Activated T-cell treated with anti-CD3 and anti-CD28 coated beads, Interleukin-2, amount 50 U/mL, for 1 hour (primary cell): ENCODE measurements around the gene CD47.

Source experiments
- DNase-seq: peaks from one replicate; pipeline ENCODE4 v3.0.0-alpha.2; 2020

CD47 gene

GRCh38 chr3:108090701-108091497 lies at the start of gene CD47:
TSS of gene CD47 (minus strand) at chr3:108091031. CDS start at chr3:108090908, 123 bp downstream.
- peak; percentile 98 for DNase-seq

- DNase-seq, result no peak
These were observed 46.6 kb upstream of the CD47 start for GRCh38 chr3:108137460-108137814.

DNA sequence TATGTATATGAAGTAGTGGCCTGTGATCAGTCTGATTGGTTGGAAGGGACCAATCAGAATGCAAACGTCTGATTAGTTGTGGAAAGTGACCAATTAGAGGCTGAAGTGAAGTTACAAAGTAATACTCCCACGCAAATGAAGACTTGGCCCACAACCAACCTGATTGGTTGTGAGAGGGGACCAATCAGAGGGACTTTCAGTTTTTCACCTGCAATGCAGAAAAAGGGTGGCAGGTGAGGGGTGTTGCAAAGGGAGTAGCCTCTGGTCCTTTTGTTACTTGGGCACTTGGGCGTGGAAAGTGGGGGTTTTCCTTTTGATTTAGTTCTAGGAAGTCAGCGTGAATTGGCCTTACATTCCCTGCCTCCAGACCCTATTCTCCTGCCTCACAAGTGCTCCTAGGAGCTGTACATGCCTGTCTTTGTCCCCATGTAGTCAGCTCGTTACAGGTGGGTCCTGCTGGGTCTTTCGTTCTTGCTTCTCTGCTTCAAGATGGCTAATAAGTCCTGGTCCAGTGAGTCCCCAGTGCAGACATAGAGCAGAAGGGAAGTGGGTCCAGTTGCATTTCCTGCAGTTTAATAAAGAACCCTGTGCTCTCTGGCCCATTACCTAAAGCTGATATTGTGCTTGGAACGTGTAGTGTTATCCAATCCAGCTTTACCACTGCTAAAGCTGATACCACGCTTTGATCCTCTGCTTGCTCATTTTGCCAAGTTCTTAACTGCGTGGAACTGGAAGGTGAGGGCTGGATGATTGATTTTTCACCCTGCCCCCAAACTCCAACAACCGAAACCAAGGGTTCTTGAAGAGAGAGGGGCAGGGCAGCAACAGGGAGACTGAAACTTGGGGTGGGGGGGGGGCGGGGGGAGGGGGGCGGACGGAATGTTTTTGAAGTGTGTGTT lies 46.0 kb upstream of the CD47 start:
- no peak for DNase-seq

- DNase-seq, result no peak
These were observed 43.7 kb upstream of the CD47 start for GRCh38 chr3:108134555-108134880.

DNA sequence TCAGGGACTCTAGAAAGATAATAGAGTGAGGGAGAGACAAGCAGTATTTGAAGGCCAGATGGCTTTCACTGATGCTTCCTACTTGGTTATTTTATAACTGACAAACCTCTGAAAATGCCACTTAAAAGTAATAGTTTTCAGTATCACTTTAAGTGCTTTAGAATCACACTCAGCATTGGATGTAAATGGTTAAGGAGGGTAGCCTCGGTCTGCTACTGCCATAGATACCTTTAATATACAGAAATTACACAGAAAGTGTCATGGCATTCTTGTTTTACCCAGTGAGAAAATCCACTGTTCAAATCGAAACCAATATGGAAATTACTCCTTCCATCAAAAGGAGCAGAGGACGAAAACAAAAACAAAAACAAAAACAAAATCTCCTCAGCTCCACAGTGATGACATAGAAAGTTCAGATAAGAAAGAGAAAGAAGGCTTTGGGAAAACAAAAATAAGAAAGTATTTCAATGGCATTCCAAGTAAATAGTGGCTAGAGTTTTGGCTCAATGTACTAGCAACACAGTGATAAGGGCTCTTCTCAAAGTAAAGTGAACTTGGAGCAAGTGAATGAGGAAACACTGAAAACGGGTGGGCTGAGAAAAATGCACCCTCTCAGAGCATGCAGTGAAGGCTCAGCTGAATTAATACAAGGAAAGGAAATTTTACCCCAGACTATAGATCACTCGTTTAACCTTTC lies 43.2 kb upstream of the CD47 start:
- DNase-seq, result no peak

- DNase-seq, result no peak
These were observed 42.2 kb upstream of the CD47 start for GRCh38 chr3:108133048-108133369.

DNA sequence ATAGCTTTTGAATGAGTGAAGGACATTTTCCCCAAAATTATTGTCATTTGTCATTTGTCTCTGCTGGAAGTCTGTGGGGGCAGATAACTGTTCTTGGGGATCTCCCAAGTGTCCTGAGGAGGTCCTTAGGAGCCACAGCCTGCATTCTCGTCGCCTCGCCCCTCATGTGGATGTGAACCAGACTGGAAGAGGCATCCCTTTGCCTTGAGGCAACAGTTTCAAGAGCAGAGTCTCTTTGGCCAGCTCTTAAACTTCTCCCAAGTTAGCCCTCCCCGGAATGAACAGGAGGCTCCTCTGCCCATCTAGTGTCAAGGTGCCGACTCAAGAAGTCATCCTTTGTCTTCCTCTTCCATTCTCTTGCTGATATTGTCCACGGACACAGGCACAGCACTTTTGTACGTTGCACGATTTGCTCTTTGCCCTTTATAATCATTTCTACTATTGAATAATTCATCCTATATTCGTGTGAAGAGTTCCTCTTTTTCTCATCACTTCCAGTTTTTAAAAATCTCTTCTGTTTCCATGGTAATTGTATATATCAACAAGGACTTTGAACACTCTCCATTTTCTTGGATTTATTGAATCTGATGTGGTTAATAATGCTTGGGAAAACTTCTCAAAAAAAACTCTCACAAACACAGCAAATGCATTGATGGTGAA lies 40.8 kb upstream of the CD47 start:
- DNase-seq, result no peak

DNA sequence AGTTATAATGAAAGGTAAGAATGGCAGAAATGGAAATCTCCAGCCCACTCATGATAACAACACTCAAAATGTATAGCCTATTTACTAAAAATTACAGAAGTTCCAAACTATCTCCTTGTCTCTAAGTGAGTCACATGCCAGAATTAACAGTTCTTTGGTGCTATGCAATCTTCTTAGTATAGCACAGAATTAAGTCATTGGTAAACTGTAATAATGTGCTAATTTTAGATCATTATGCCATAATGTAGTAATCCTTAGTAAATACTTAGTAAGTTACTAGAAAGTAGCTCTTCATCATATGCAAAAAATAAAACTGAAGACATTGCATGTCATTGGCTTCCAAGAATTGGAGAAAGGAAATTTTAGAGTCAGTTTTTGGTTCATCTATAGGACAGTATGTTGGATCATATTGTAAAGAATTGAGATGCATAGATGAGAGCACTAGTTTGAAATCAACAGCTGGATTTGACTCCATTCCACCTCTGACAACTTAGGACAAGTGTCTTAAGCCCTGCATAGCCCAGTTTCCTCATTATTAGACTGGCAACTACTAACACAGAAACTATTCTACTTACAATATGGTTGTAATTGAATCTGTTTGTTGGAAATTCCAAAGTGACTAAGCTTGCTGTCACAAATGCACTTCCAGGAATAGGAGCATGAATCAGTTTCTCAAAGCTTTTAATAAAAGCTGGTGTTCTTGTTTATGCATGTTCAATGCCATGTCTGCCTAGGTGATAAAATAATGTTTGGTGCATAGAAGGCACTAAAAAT lies 40.1 kb upstream of the CD47 start:
- no peak for DNase-seq

- no peak for DNase-seq
These were observed 39.4 kb upstream of the CD47 start for GRCh38 chr3:108130236-108130635.

GRCh38 chr3:108127301-108127988 lies 36.6 kb upstream of the CD47 start:
- DNase-seq, result peak; percentile 54

DNA sequence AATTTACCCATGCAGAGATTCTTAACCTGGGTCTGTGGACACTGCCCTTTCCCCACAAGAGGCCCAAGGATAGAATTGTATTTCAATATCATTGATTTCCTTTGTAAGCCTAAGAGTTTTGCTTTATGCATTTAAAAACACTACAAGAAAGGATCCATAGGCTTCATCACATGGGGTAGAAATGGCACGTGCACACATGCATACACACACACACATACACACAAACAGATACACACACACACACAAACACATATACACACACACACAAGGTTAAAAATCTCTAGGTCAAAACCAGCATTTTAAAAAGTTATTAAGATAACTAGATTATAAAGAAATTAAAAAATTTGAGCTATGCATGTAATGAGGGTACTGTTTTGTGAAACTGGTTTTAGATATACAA lies 35.5 kb upstream of the CD47 start:
- no peak for DNase-seq

- peak; percentile 70 for DNase-seq
These were observed 34.8 kb upstream of the CD47 start for GRCh38 chr3:108125550-108126071.

GRCh38 chr3:108125153-108125543 lies 34.3 kb upstream of the CD47 start:
- no peak for DNase-seq

DNA sequence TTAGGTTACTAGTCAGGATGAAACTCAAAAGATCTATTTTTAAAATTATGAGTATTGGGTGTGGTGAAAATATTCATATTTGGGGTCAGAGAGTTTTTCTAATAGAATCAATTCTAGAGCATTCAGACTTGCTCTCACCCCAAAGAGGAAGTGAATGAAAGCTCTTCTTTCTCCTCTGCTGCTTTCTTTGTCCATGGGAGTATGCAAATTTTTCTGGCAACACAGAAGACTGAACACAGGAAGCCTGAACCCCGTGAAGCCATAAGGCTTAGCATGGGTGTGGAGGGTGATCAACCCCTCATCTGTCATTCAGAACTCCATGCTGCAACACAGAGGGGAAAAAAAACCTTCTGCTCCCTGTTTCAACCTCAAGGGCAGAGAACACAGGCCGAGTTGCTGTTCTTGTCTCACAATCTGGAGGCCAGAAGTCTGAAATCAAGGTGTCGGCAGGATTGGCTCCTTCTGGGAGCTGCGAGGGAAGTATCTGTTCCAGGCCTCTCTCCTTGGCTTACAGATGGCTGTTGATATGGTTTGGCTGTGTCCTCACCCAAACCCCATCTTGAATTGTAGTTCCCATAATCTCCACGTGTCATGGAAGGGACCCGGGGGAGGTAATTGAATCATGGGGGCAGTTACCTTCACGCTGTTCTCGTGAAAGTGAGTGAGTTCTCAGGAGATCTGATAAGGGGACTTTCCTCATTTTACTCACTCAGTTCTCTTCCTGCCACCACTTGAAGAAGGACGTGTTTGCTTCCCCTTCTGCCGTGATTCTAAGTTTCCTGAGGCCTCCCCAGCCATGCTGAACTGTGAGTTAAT lies 33.7 kb upstream of the CD47 start:
- DNase-seq, result peak; percentile 65

GRCh38 chr3:108123326-108123725 lies 32.5 kb upstream of the CD47 start:
- DNase-seq, result no peak

DNA sequence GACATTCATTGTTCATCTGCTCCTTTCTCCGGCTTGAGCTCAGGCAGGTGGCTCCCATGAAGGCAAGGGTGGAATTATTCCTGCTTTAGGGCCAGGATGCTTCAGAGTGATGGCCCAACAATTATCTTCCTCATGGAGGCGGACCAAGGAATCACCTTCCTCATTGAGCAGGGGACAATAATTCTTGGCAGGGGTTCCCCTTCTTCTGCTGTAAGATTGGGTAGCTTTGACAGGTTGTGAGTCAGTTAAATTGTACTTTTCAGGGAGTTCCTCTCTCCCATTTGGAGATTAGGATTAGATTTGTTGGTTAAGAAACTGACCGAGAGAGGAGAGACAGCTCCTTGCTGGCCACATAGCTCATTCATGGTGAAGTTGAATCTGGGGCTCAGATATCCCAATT lies 31.4 kb upstream of the CD47 start:
- no peak for DNase-seq

DNA sequence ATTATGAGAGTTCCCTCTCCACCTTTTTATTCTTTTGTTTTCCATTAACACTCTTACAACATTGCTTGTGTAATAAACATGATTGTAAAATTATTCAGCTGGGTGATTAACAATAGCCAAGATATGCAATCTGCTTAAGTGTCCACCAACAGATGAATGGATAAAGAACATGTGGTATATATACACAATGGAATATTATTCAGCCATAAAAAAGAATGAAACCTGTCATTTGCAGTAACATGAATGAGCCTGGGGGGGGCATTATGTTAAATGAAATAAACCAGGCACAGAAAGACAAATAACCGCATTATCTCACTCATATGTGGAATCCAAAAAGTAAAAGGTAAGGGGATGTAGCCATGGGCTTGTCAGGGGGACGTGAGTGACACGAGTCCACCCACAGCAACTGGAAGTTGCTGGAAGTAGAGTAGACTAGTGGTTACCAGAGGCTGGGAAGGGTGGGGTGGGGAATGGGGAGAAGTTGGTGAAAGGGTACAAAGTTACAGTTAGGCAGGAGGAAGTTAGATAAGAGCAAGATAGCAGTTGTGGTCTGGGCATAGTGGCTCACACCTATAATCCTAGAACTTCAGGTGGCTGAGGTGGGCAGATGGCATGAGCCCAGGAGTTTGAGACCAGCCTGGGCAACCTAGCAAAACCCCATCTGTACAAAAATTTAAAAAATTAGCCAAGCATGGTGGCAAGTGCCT lies 28.7 kb upstream of the CD47 start:
- no peak for DNase-seq

- DNase-seq, result no peak
These were observed 27.4 kb upstream of the CD47 start for GRCh38 chr3:108118038-108118768.

DNA sequence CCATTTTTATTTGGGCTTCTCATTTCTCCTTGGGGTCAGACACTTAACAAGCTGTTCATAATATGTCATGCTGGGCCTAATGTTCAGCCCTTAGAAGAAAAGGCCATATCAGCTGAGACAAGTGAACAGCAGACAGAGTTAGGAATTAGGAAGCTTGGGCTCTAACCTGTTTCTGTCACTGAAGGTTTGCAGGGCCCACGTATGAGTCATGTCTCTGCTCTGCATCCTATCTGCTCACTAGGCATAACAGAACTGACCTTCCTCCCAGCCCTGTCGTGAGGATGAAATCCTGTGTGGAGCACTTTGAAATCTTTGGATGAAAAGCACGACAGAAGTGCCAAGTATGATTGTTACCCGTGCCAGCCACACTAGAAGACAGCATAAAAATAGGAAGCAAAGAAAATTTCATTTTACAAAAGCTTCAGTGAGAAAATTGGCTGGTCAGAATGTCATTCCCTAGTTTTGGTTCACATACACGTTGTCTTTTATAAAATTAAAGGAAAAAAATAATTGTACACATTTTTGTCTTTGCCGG lies 26.5 kb upstream of the CD47 start:
- no peak for DNase-seq
